Suprapubic skin (tissue), 4 donors: ENCODE data around the gene ZNF296. TPM values are rescaled to one million over a fixed set of nuclear protein-coding genes. Genes with fewer than 3 reads are reported as not detected.

Experiments
- DNase-seq, 2 donors: peaks; one replicate each; pipeline ENCODE4 v3.0.0-alpha.2; 2019; ENCODE audit warnings: low spot score in 2 of 2
- H3K27ac ChIP-seq: fragments of 200-600 bp; sonication (generic); one replicate; pipeline ENCODE4 v1.5.1; 2019
- H3K27me3 ChIP-seq: fragments of 200-600 bp; sonication (generic); one replicate; pipeline ENCODE4 v1.5.1; 2019
- H3K36me3 ChIP-seq: fragments of 200-600 bp; sonication (generic); one replicate; pipeline ENCODE4 v1.5.1; 2019
- H3K4me1 ChIP-seq: fragments of 200-600 bp; sonication (generic); one replicate; pipeline ENCODE4 v1.5.1; 2019
- H3K4me3 ChIP-seq: fragments of 200-600 bp; sonication (generic); one replicate; pipeline ENCODE4 v1.5.1; 2019; ENCODE audit warnings: mild to moderate bottlenecking
- H3K9me3 ChIP-seq: fragments of 200-600 bp; sonication (generic); one replicate; pipeline ENCODE4 v1.5.1; 2019
- EP300 ChIP-seq: sonication (generic); formaldehyde crosslinking; IDR thresholded peaks from one replicate; pipeline ENCODE4 v1.6.1; 2017; ENCODE audit warnings: antibody characterized with exemption
- POLR2A ChIP-seq, 2 donors: fragments of 450-650 bp; IDR thresholded peaks; one replicate each; pipeline ENCODE4 v1.6.1; 2017; ENCODE audit warnings: antibody characterized with exemption in 2 of 2, mild to moderate bottlenecking in 2 of 2, moderate library complexity in 2 of 2
- POLR2AphosphoS5 ChIP-seq, 3 donors: sonication (generic); formaldehyde crosslinking; IDR thresholded peaks; one replicate each; pipeline ENCODE4 v1.6.1; 2017; ENCODE audit warnings: antibody characterized with exemption in 3 of 3
- WGBS: methylation state at CpG from one replicate; pipeline ENCODE4 v1.1.5; 2018; 5-methylcytosine and 5-hydroxymethylcytosine counted together
- total RNA-seq, 4 donors: library from RNA; depleted of rRNA; stranded (reverse); fragments of >200 nt; gene quantifications; one replicate each; pipeline ENCODE4 v1.1.0, GENCODE V29; 2016
- TF ChIP-seq, protein P1 (sequence below), 2 donors: fragments of 200-600 bp in 1 of 2; fragments of 450-650 bp in 1 of 2; sonication (generic) in 1 of 2; IDR thresholded peaks; one replicate each; pipeline ENCODE4 v1.5.1; 2016 to 2019; ENCODE audit warnings: antibody characterized with exemption in 2 of 2, mild to moderate bottlenecking in 1 of 2, moderate library complexity in 1 of 2

Gene ZNF296
- total RNA-seq, 4 donors from 2014 or later = 4.3 to 5.8 (median 4.9) TPM

DNA sequence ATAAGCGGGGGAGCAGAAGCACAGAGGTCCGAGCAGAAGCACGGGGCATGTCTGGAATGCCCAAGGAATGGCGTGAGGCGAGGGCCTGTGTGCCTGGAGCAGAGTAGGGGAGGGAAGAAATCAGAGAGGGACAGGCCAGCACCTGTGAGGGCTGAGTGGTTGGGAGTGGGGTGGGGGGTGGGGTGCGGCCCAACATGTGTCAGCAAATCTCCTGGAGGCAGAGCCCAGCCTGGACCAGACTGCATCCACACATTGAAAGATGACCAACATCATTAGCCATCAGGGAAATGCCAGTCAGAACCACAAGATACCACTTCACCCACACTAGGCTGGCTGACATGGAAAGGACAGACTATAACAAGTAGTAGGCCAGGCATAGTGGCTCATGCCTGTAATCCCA, 26.2 kb downstream of the ZNF296 start:
- Histone ChIP-seq H3K4me1 (peaks cover 45% of the 10 kb centered on the region), H3K4me3 (no peak overlapping the region), H3K27me3 (no peaks in the 10 kb centered on the region), H3K36me3 (peaks cover 45% of the 10 kb centered on the region), H3K9me3 (no peaks in the 10 kb centered on the region), H3K27ac (no peak overlapping the region)
- no peak for DNase-seq
- no peak for TF ChIP-seq POLR2AphosphoS5 (IDR thresholded peaks at IDR 0.05)
- TF ChIP-seq, protein P1, sequence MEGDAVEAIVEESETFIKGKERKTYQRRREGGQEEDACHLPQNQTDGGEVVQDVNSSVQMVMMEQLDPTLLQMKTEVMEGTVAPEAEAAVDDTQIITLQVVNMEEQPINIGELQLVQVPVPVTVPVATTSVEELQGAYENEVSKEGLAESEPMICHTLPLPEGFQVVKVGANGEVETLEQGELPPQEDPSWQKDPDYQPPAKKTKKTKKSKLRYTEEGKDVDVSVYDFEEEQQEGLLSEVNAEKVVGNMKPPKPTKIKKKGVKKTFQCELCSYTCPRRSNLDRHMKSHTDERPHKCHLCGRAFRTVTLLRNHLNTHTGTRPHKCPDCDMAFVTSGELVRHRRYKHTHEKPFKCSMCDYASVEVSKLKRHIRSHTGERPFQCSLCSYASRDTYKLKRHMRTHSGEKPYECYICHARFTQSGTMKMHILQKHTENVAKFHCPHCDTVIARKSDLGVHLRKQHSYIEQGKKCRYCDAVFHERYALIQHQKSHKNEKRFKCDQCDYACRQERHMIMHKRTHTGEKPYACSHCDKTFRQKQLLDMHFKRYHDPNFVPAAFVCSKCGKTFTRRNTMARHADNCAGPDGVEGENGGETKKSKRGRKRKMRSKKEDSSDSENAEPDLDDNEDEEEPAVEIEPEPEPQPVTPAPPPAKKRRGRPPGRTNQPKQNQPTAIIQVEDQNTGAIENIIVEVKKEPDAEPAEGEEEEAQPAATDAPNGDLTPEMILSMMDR (IDR thresholded peaks at IDR 0.05) = no peak
- TF ChIP-seq POLR2A (IDR thresholded peaks at IDR 0.05) = no peak
- no peak for TF ChIP-seq EP300
- 72% methylated on average over 6 of the region's 6 CpGs for WGBS

DNA sequence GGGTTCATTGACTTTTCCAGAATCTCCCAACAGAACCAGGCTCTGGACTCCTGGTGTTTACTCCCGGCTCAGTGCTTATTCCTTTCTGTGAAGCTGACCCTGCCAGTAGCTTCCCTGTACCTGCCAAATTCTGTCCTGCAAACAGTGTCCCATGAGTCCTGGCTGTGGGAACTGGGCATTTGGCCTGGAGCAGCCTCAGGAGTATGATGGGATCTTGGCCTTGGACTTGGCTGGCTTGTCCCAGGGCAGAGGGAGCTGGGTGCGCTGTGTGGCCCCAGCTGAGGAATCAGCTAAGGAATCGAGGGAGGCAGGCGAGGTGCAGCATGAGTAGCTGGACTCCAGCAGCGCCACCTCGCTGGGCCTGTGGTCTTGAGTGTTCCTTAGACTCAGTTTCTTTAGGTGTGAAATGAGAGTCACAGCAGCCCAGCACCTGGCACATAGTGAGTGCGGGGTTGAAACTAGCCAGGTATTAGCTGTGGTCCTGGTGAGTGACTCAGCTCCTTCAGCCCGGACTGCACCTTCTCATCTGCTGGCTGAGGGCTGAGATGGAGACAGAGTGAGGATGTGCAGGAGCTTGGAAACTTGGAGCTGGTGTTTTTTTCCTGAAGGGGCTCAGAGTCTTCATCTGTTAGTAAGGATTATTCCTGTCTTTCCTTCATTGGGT, 27.1 kb downstream of the ZNF296 start:
- Histone ChIP-seq H3K36me3 (peaks cover 45% of the 10 kb centered on the region), H3K4me3 (no peak overlapping the region), H3K4me1 (peaks cover 45% of the 10 kb centered on the region), H3K27me3 (no peaks in the 10 kb centered on the region), H3K9me3 (no peaks in the 10 kb centered on the region), H3K27ac (no peak overlapping the region)
- TF ChIP-seq EP300 = no peak
- TF ChIP-seq, protein P1 (IDR thresholded peaks at IDR 0.05) = no peak
- TF ChIP-seq POLR2AphosphoS5 (IDR thresholded peaks at IDR 0.05) = no peak
- no peak for TF ChIP-seq POLR2A (IDR thresholded peaks at IDR 0.05)
- DNase-seq = no peak
- 70% methylated on average over 8 of the region's 8 CpGs for WGBS

DNA sequence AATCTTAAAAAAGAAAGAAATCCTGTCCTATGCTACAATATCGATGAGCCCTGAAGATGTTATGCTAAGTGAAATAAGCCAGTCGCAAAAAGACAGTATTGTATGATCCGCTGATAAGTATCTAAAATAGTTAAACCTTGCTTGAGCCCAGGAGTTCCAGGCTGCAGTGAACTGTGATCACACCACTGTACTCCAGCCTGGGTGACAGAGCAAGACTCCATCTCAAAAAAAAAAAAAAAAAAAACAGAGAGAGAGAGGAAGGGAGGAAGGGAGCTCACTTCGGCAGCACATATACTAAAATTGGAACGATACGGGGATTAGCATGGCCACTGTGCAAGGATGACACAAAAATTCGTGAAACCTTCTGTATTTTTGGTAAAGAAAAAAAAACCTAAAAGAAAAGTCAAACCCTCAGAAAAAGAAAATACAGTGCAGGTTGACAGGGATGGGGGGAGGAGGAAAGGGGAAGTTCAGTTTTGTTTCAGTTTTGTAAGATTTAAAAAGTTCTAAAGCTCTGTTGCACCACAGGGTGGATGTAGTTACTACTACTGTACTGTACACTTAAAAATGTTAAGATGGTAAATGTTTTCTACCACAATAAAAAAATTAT, 29.0 kb downstream of the ZNF296 start:
- no peaks in the 10 kb centered on the region for H3K9me3 ChIP-seq
- no peak overlapping the region for H3K4me3 ChIP-seq
- no peaks in the 10 kb centered on the region for H3K27me3 ChIP-seq
- H3K4me1 ChIP-seq = peaks cover 45% of the 10 kb centered on the region
- TF ChIP-seq, protein P1 (IDR thresholded peaks at IDR 0.05) = no peak
- TF ChIP-seq POLR2AphosphoS5 (IDR thresholded peaks at IDR 0.05) (no peak), EP300 (no peak), POLR2A (IDR thresholded peaks at IDR 0.05) (no peak)
- WGBS = 79% methylated on average over 7 of the region's 7 CpGs
- no peak overlapping the region for H3K27ac ChIP-seq
- H3K36me3 ChIP-seq = peaks cover 43% of the 10 kb centered on the region
- no peak for DNase-seq

DNA sequence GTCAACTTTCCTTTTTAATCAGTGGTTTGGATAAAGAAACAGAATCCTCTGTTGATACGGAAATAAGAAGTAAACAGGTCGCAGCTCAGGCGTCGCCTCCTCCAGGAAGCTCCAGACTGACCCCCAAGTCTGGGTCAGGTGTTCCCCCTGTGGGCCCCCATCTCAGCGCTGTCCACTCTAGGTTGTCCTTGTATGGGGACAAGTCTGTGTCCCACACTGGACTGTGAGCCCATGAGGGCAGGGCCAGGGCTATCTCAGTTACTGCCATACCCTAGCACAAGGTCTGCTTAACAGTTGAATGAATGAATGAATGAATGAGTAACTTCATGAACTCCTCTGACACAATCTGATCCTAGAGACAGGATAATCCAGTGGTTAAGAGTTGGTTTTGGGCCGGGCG, 29.9 kb downstream of the ZNF296 start:
- 92% methylated on average over 5 of the region's 7 CpGs for WGBS
- Histone ChIP-seq H3K27ac (no peak overlapping the region), H3K4me3 (no peak overlapping the region), H3K9me3 (no peaks in the 10 kb centered on the region), H3K27me3 (no peaks in the 10 kb centered on the region), H3K4me1 (peaks cover 43% of the 10 kb centered on the region), H3K36me3 (peaks cover 48% of the 10 kb centered on the region)
- no peak for DNase-seq
- TF ChIP-seq EP300 (no peak), POLR2AphosphoS5 (IDR thresholded peaks at IDR 0.05) (no peak), POLR2A (IDR thresholded peaks at IDR 0.05) (no peak)
- TF ChIP-seq, protein P1 (IDR thresholded peaks at IDR 0.05) = no peak

DNA sequence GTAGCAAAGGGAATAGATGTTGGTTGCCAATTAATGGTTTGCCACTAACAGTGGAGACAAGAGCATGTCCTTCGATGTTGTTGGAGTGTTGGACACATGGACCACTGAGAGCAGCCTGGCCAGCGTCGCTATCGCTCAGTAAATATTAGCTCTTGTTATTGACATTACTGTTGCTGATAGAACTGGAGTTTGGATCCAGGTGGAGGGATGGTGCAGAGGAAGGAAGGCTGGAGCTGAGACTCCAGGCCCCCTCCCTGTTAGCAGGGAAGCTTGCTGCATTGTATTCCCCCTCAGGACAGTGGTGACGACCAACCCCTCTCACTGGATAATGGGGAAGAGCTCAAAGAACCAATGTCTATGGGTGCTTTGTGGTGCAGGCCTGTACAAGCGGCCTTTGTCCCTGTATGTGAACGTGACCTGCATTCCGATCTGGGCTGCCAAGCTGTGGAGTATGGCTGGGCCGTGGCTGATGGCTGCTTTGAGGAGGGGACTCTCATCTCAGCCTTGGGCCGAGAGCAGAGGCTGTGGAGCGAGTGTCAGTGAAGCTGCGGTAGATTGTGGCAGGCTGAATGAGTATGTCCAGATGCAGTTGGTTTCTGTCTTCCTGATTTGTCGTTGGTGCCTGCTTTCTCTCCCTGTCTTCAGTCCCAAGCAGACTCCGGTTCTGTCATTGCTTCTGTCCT, 30.5 kb downstream of the ZNF296 start:
- Histone ChIP-seq H3K27me3 (no peaks in the 10 kb centered on the region), H3K4me1 (peaks cover 46% of the 10 kb centered on the region), H3K27ac (no peak overlapping the region), H3K36me3 (peaks cover 53% of the 10 kb centered on the region), H3K9me3 (no peaks in the 10 kb centered on the region), H3K4me3 (no peak overlapping the region)
- WGBS = 76% methylated on average over 14 of the region's 14 CpGs
- DNase-seq = no peak
- TF ChIP-seq POLR2A (IDR thresholded peaks at IDR 0.05) (no peak), POLR2AphosphoS5 (IDR thresholded peaks at IDR 0.05) (no peak), EP300 (no peak)
- TF ChIP-seq, protein P1 (IDR thresholded peaks at IDR 0.05) = no peak
